B cell (primary cell): ENCODE data around the gene TNFRSF17. TPM values are rescaled to one million over a fixed set of nuclear protein-coding genes. Genes with fewer than 3 reads are reported as not detected.
"Not testable (repeated sequence)": the region's sequence is repeated elsewhere in the genome, so short reads cannot be mapped to it uniquely, and the experiment has no call there.

Experiments used
- ATAC-seq: fragments of 200-7000 bp; cut with Tn5 transposase; one replicate; pipeline ENCODE4 v1.10.0; 2021; ENCODE audit warnings: low read depth, mild to moderate bottlenecking, moderate number of reproducible peaks, moderate library complexity
- CTCF ChIA-PET: fragments of 350-600 bp; sonication (Branson Sonifier 250); formaldehyde crosslinking; loops from one replicate; lab custom pipeline; 2021; ENCODE audit warnings: antibody characterized with exemption, inconsistent platforms; lab: Charles Lee
- POLR2A ChIA-PET: fragments of 350-600 bp; sonication (Branson Sonifier 250); formaldehyde crosslinking; loops from one replicate; lab custom pipeline; 2021; ENCODE audit warnings: antibody characterized with exemption; lab: Charles Lee
- DNase-seq: peaks from one replicate; pipeline ENCODE4 v3.0.0; 2013
- H2AFZ ChIP-seq: 2 replicates; pipeline ENCODE4 v1.6.1; 2012; ENCODE audit warnings: mild to moderate bottlenecking, low read depth, low read length; ENCODE audit not compliant: insufficient read depth, poor library complexity, severe bottlenecking
- H3K27ac ChIP-seq, 2 donors: 1 replicate in 1 of 2; 2 replicates in 1 of 2; pipeline ENCODE4 v1.5.1; 2012 to 2013; ENCODE audit warnings: low read length in 2 of 2, mild to moderate bottlenecking in 2 of 2, moderate library complexity in 1 of 2
- H3K27me3 ChIP-seq, 4 experiments: fragments of 200-600 bp in 1 of 4; sonication (generic) in 1 of 4; replicated peaks in 1 of 4; 1 replicate in 2 of 4; 2 replicates in 2 of 4; pipeline versions ENCODE4 v1.6.1 to v1.7.0; 2013 to 2016; ENCODE audit warnings: low read length in 3 of 4, mild to moderate bottlenecking in 2 of 4, mixed read lengths in 1 of 4, moderate library complexity in 1 of 4; ENCODE audit not compliant: insufficient read depth in 4 of 4, control insufficient read depth in 3 of 4; ENCODE audit errors: control extremely low read depth in 1 of 4
- H3K36me3 ChIP-seq, 2 experiments: replicated peaks in 1 of 2; 1 replicate in 1 of 2; 2 replicates in 1 of 2; pipeline versions ENCODE4 v1.6.1 to v1.7.1; 2013; ENCODE audit warnings: low read length in 1 of 2; ENCODE audit not compliant: insufficient read depth in 2 of 2, control insufficient read depth in 1 of 2; ENCODE audit errors: control extremely low read depth in 1 of 2, extremely low read depth in 1 of 2
- H3K4me1 ChIP-seq, 2 donors: fragments of 200-600 bp in 1 of 2; sonication (generic) in 1 of 2; 1 replicate in 1 of 2; 2 replicates in 1 of 2; pipeline versions ENCODE4 v1.5.1 to v1.6.1; 2013 to 2017; ENCODE audit warnings: low read length in 2 of 2; ENCODE audit not compliant: control insufficient read depth in 2 of 2, insufficient read depth in 2 of 2
- H3K4me2 ChIP-seq: replicated peaks from 2 replicates; pipeline ENCODE3; 2012; ENCODE audit warnings: mild to moderate bottlenecking, low read depth, low read length; ENCODE audit not compliant: poor library complexity, severe bottlenecking
- H3K4me3 ChIP-seq, 5 experiments: fragments of 200-600 bp in 1 of 5; sonication (generic) in 1 of 5; 1 replicate in 3 of 5; 2 replicates in 2 of 5; pipeline versions ENCODE4 v1.5.1 to v1.7.0; 2011 to 2016; ENCODE audit warnings: low read length in 4 of 5, mild to moderate bottlenecking in 4 of 5, low read depth in 2 of 5, control low read depth in 1 of 5, moderate library complexity in 1 of 5; ENCODE audit not compliant: insufficient read depth in 1 of 5; ENCODE audit errors: control extremely low read depth in 1 of 5, extremely low read depth in 1 of 5
- H3K79me2 ChIP-seq: fragments of 200-600 bp; sonication (generic); one replicate; pipeline ENCODE4 v1.6.0; 2016; ENCODE audit warnings: low read length; ENCODE audit not compliant: control insufficient read depth, insufficient read depth
- H3K9ac ChIP-seq: fragments of 200-600 bp; sonication (generic); 2 replicates; pipeline ENCODE4 v1.6.1; 2017; ENCODE audit warnings: mild to moderate bottlenecking, low read length, moderate library complexity
- H3K9me3 ChIP-seq, 3 donors: one replicate each; pipeline versions ENCODE4 v1.6.1 to v1.7.1; 2013; ENCODE audit warnings: low read length in 2 of 3; ENCODE audit not compliant: control insufficient read depth in 2 of 3, insufficient read depth in 1 of 3; ENCODE audit errors: control extremely low read depth in 1 of 3
- H4K20me1 ChIP-seq: 2 replicates; pipeline ENCODE4 v1.6.0; 2012; ENCODE audit warnings: mild to moderate bottlenecking, low read length; ENCODE audit not compliant: insufficient read depth, control insufficient read depth, poor library complexity, severe bottlenecking
- H3K27ac Mint-ChIP-seq: one replicate; pipeline ENCODE4 v1.8.0; 2021; ENCODE audit warnings: mixed read lengths
- H3K27me3 Mint-ChIP-seq: one replicate; pipeline ENCODE4 v1.8.0; 2021; ENCODE audit warnings: mixed read lengths
- H3K4me1 Mint-ChIP-seq: one replicate; pipeline ENCODE4 v1.8.0; 2021; ENCODE audit warnings: mixed read lengths
- H3K4me3 Mint-ChIP-seq: one replicate; pipeline ENCODE4 v1.8.0; 2021; ENCODE audit warnings: mixed read lengths
- H3K9me3 Mint-ChIP-seq: one replicate; pipeline ENCODE4 v1.8.0; 2022; ENCODE audit warnings: mixed read lengths; ENCODE audit not compliant: insufficient read depth
- EZH2 ChIP-seq: IDR thresholded peaks from 2 replicates; pipeline ENCODE4 v1.6.1; 2012; ENCODE audit warnings: borderline replicate concordance, low read depth, mild to moderate bottlenecking, moderate library complexity, low read length; ENCODE audit not compliant: insufficient read depth, poor library complexity, severe bottlenecking
- WGBS: methylation state at CpG from one replicate; pipeline ENCODE4 v1.1.5; 2013; ENCODE audit warnings: missing lambda C conversion rate; ENCODE audit not compliant: insufficient coverage; 5-methylcytosine and 5-hydroxymethylcytosine counted together
- intact Hi-C: fragments of 100-400 bp; cut with micrococcal nuclease; formaldehyde crosslinking; loops from one replicate; pipeline ENCODE4 v1.10.0; 2022
- polyA plus RNA-seq: library from polyadenylated mRNA; depleted of rRNA; stranded (reverse); fragments of >200 nt; gene quantifications from 2 replicates; pipeline ENCODE4 v1.2.3, GENCODE V29; 2012
- total RNA-seq, 2 donors: library from RNA; stranded (reverse); fragments of 120-200 nt in 1 of 2; gene quantifications; 1 replicate in 1 of 2; 2 replicates in 1 of 2; pipeline versions ENCODE4 v1.2.3 to v1.2.4, GENCODE V29; 2013 to 2022
- TF ChIP-seq, protein P1 (sequence below): fragments of 200-600 bp; IDR thresholded peaks from one replicate; pipeline ENCODE4 v1.8.0; 2022; ENCODE audit warnings: antibody characterized with exemption, mild to moderate bottlenecking

Gene TNFRSF17
- total and polyA plus RNA-seq, 2 donors (not counting 1 experiment from before 2014, with no cell fraction given), result 4.6 to 16.4 TPM

DNA sequence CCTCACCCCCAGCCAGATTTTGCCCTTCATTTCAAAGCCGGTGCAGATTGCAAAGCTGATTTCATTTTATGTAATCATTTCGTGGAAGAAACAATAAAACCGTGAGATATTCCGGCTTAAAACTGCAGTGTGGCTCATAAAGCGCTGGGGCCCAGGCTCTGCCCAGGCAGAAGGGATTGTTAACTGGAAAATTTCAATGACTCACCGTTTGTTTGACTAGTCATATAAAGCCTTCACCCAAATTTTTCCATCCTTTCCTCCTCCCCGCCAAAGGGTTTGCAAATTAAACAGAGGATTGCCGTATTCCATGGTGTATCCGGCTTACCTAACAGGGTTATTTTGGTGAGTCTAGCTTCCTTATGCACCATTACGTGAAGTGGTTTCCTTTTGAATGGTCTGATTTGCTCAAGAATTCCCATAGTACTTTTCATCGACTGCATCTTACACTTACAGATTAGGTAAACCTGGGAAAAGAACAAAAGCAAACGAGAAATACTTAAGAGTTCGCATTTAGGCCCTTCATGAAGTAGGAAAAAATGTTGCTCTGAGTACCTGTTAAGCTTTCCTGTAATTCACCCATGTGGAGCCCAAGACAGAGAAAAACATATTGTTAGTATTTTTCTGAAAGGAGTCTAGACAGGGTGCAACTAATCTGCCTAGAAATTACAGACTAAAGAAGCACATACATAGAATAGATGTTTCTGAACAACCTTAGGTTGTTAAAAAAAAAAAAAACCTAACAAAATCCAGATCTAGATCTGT, 48.3 kb upstream of the TNFRSF17 start:
- H3K36me3 ChIP-seq, result no peaks in the 10 kb centered on the region
- H3K9ac ChIP-seq, result peak overlapping the region; percentile 55
- intact Hi-C loops, result loop anchor here (1.0 to 10.0 kb wide), 4 partner anchors 65 to 662 kb away; partner anchors contain the start of genes RSL1D1, SOCS1, TXNDC11 and ZC3H7A
- H3K27ac ChIP-seq, result peak overlapping the region; percentile 32 to 54
- peaks cover 22% of the 10 kb centered on the region for H4K20me1 ChIP-seq
- WGBS, result 38% methylated on average over 3 of the region's 13 CpGs
- CTCF ChIA-PET, result interaction anchor here (1.6 kb wide), 1 partner anchor 385 kb away, joined by 4 read pairs; no protein-coding TSS in a partner anchor
- Mint-ChIP-seq H3K27ac (peak overlapping the region; percentile 95), H3K4me1 (peaks cover 30% of the 10 kb centered on the region), H3K27me3 (peaks cover 11% of the 10 kb centered on the region), H3K4me3 (peak overlapping the region; percentile 89), H3K9me3 (no peaks in the 10 kb centered on the region)
- ATAC-seq, result no peak
- H3K79me2 ChIP-seq, result peaks cover 33% of the 10 kb centered on the region
- H3K4me1 ChIP-seq, result peaks cover 24 to 30% of the 10 kb centered on the region in 2 donors
- no peak for TF ChIP-seq EZH2
- TF ChIP-seq, protein P1, sequence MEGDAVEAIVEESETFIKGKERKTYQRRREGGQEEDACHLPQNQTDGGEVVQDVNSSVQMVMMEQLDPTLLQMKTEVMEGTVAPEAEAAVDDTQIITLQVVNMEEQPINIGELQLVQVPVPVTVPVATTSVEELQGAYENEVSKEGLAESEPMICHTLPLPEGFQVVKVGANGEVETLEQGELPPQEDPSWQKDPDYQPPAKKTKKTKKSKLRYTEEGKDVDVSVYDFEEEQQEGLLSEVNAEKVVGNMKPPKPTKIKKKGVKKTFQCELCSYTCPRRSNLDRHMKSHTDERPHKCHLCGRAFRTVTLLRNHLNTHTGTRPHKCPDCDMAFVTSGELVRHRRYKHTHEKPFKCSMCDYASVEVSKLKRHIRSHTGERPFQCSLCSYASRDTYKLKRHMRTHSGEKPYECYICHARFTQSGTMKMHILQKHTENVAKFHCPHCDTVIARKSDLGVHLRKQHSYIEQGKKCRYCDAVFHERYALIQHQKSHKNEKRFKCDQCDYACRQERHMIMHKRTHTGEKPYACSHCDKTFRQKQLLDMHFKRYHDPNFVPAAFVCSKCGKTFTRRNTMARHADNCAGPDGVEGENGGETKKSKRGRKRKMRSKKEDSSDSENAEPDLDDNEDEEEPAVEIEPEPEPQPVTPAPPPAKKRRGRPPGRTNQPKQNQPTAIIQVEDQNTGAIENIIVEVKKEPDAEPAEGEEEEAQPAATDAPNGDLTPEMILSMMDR, result no peak
- H3K4me2 ChIP-seq, result peak overlapping the region; percentile 93
- no peak for DNase-seq
- no peaks in the 10 kb centered on the region for H3K9me3 ChIP-seq
- H3K4me3 ChIP-seq, result peak overlapping the region; percentile 38 to 77 (median 53)
- peaks cover 0 to 4% (median 0%) of the 10 kb centered on the region in 4 experiments for H3K27me3 ChIP-seq
- H2AFZ ChIP-seq, result peak overlapping the region; percentile 88
- POLR2A ChIA-PET, result interaction anchor here (0.7 kb wide), 1 partner anchor 46 kb away, joined by 3 read pairs; no protein-coding TSS in a partner anchor

DNA sequence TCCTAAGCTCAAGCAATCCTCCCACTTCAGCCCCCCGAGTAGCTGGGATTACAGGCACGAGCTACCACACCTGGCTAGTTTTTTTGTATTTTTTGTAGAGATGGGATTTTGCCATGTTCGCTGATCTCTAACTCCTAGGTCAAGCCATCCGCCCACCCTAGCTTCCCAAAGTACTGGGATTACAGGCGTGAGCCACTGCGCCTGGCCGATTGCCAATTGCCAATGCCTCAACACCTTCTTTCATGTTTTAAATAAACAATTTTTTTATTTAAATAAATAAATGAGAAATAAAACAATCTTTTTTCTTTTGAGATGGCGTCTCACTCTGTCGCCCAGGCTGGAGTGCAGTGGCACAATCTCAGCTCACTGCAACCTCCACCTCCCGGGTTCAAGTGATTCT, 41.0 kb upstream of the TNFRSF17 start:
- H3K79me2 ChIP-seq, H3K9me3 ChIP-seq, H3K36me3 ChIP-seq, H3K4me1 ChIP-seq, H3K4me2 ChIP-seq, CTCF ChIA-PET, H2AFZ ChIP-seq, H3K4me3 Mint-ChIP-seq, H3K27ac Mint-ChIP-seq, H3K27me3 ChIP-seq, H3K4me1 Mint-ChIP-seq, ATAC-seq, H3K4me3 ChIP-seq, DNase-seq, H3K9ac ChIP-seq, intact Hi-C loops, H3K9me3 Mint-ChIP-seq, H4K20me1 ChIP-seq, H3K27ac ChIP-seq: not testable (repeated sequence)
- peaks cover 10% of the 10 kb centered on the region for H3K27me3 Mint-ChIP-seq
- no CpG with 5 or more reads among the region's 10 CpGs for WGBS
- POLR2A ChIA-PET, result interaction anchor here (0.5 to 0.7 kb wide), 2 partner anchors 12 to 77 kb away, joined by 4 to 6 read pairs; no protein-coding TSS in a partner anchor

DNA sequence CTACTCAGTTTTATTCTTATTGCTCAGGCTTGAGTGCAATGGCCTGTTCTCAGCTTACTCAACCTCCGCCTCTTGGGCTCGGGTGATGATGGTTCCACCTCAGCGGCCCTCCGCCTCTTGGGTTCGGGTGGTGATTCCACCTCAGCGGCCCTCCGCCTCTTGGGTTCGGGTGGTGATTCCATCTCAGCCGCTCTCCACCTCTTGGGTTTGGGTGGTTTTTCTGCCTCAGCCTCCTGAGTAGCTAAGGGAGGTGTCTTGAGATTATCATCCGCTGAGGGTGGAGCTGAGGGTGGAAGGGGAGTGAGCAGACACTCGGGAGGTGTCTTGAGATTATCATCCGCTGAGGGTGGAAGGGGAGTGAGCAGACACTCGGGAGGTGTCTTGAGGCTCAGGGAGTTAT, 37.7 kb upstream of the TNFRSF17 start:
- H3K4me1 Mint-ChIP-seq, H3K27ac Mint-ChIP-seq, H3K4me3 Mint-ChIP-seq, H4K20me1 ChIP-seq, POLR2A ChIA-PET, H3K4me3 ChIP-seq, H3K79me2 ChIP-seq, H3K9me3 ChIP-seq, H3K4me2 ChIP-seq, H3K27me3 ChIP-seq, CTCF ChIA-PET, H3K27me3 Mint-ChIP-seq, H3K9me3 Mint-ChIP-seq, H3K4me1 ChIP-seq, intact Hi-C loops, H2AFZ ChIP-seq, DNase-seq, H3K9ac ChIP-seq, H3K36me3 ChIP-seq, ATAC-seq, H3K27ac ChIP-seq: not testable (repeated sequence)
- no CpG with 5 or more reads among the region's 13 CpGs for WGBS
